ENCODE measurements around the gene MSI2.

- TF ChIP-seq CTCF (IDR thresholded peaks at IDR 0.05): no peak
- TF ChIP-seq POLR2A (IDR thresholded peaks at IDR 0.05): no peak
Measured at GRCh38 chr17:57275071-57275764, 18.9 kb downstream of the MSI2 start.

All from adrenal gland (tissue), 5 donors.